ENCODE results near the gene FARP1.

- no peak for TF ChIP-seq HMGXB4 (CRISPR knock-in tag; IDR thresholded peaks at IDR 0.05; ENCODE audit: borderline replicate concordance)
- no peak for TF ChIP-seq CTCF (IDR thresholded peaks at IDR 0.05)
- no peak for TF ChIP-seq MAX (IDR thresholded peaks at IDR 0.05)
- TF ChIP-seq POLR2A (IDR thresholded peaks at IDR 0.05; ENCODE audit: low read length) = no peak
- no peak for TF ChIP-seq E2F6 (IDR thresholded peaks at IDR 0.05; ENCODE audit: borderline replicate concordance, low read depth)
- TF ChIP-seq EP300 (IDR thresholded peaks at IDR 0.05) = no peak
- no peak for TF ChIP-seq JUN (IDR thresholded peaks at IDR 0.05)
- no peak for TF ChIP-seq ESRRA (IDR thresholded peaks at IDR 0.05; ENCODE audit: borderline replicate concordance, low read length)
Measured at GRCh38 chr13:98397221-98397620, 254.3 kb downstream of the FARP1 start.

Data from A549 (cell line).